SK-N-MC (cell line): ENCODE measurements around the gene TSPAN32.

Experiments used
- DNase-seq: peaks from one replicate; pipeline ENCODE4 v3.0.0-alpha.2; 2011; ENCODE audit warnings: low read depth, low spot score
- H3K27ac ChIP-seq: fragments of 200-600 bp; sonication (generic); 2 replicates; pipeline ENCODE4 v1.5.1; 2016; ENCODE audit warnings: mixed run types
- H3K36me3 ChIP-seq: fragments of 200-600 bp; sonication (generic); 2 replicates; pipeline ENCODE4 v1.6.1; 2017; ENCODE audit warnings: antibody characterized with exemption, low read length, mixed read lengths; ENCODE audit not compliant: insufficient read depth
- H3K4me3 ChIP-seq: fragments of 200-600 bp; sonication (generic); 2 replicates; pipeline ENCODE4 v1.5.1; 2016
- H3K9ac ChIP-seq: fragments of 200-600 bp; sonication (generic); 2 replicates; pipeline ENCODE4 v1.8.0; 2017; ENCODE audit warnings: mixed run types, mixed read lengths; ENCODE audit not compliant: insufficient read length
- H3K9me3 ChIP-seq: fragments of 200-600 bp; sonication (generic); 2 replicates; pipeline ENCODE4 v1.6.1; 2017; ENCODE audit warnings: low read depth, mild to moderate bottlenecking, antibody characterized with exemption, low read length, moderate library complexity, mixed read lengths
- EZH2 ChIP-seq: fragments of 200-600 bp; sonication (generic); IDR thresholded peaks from one replicate; pipeline ENCODE4 v1.6.1; 2017; ENCODE audit warnings: antibody characterized with exemption
- FOXP2 ChIP-seq: optimal IDR thresholded peaks from 2 replicates; pipeline ENCODE3; 2011; ENCODE audit warnings: mild to moderate bottlenecking, moderate library complexity; ENCODE audit not compliant: insufficient read depth; ENCODE audit errors: extremely low read length, control extremely low read depth
- POLR2AphosphoS5 ChIP-seq: IDR thresholded peaks from 2 replicates; pipeline ENCODE4 v1.6.1; 2012; ENCODE audit warnings: mild to moderate bottlenecking, low read depth, low read length, borderline replicate concordance

TSPAN32 gene

DNA sequence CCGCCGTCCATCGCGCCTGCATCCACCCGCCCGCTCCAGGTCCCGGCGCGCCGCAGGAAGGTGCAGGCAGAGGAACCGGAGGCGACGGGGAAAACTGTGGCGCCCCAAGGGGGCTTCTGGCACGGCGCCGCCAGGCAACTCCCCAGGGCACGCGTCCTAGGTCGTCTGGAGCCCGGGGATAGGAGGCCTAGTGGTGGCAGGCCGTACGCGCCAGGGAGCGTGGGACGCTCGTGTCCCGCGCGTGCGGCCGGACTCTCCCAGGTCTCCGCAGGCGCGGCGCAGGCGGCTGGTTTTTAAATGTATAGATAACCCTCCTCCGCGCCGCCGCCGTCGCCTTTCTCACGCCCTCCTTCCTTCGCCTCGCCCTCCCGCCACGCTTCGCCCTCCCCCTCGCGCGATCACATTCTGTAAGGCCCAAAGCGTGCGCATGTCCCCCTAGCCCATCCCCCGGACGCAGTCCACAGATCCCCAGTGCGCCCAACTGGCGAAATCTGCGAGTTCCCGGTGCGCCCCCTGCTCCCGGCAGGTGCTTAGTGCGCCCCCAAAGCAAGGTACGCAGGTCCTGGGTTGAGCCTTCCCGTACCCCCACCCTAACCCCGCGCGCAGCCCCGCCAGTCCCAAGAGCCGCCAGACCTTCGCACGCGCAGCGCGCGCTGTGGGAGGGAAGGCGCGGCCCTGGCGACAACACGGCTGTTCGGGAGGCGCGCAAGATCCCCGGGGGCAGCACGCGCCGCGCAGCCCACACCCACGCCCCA, 31.3 kb upstream of the TSPAN32 start, which contains the start of gene ASCL2:
Gene ASCL2, minus strand, starts transcription at position 267 of the 755 bp plus-strand sequence. Its CDS starts 256 bp downstream, at position 11.
- no peaks in the 10 kb centered on the region for H3K9me3 ChIP-seq
- no peak within 1 kb of the TSS for H3K4me3 ChIP-seq
- TF ChIP-seq POLR2AphosphoS5 (no peak), EZH2 (no peak), FOXP2 (no peak)
- no peak for DNase-seq
- H3K36me3 ChIP-seq = no peaks in the 10 kb centered on the region
- no peak within 1 kb of the TSS for H3K9ac ChIP-seq
- H3K27ac ChIP-seq = no peak within 1 kb of the TSS

DNA sequence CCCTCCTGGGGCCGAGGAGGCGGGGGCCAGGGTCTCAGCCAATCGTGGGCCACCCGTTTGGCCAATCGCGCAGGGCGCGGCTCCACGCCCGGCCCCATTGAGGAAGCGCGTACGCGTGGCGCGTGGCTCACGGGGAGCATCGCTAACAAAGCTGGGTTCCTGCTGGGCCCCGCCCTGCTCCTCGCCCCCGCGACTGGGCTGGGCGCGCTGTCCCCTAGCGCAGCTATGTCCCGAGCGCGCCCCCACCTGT, 30.8 kb upstream of the TSPAN32 start:
- no peak for TF ChIP-seq POLR2AphosphoS5
- TF ChIP-seq EZH2 = no peak
- TF ChIP-seq FOXP2 = no peak
- no peaks in the 10 kb centered on the region for H3K36me3 ChIP-seq
- H3K9ac ChIP-seq = no peak overlapping the region
- DNase-seq = no peak
- no peak overlapping the region for H3K27ac ChIP-seq
- no peaks in the 10 kb centered on the region for H3K9me3 ChIP-seq
- H3K4me3 ChIP-seq = no peak overlapping the region

DNA sequence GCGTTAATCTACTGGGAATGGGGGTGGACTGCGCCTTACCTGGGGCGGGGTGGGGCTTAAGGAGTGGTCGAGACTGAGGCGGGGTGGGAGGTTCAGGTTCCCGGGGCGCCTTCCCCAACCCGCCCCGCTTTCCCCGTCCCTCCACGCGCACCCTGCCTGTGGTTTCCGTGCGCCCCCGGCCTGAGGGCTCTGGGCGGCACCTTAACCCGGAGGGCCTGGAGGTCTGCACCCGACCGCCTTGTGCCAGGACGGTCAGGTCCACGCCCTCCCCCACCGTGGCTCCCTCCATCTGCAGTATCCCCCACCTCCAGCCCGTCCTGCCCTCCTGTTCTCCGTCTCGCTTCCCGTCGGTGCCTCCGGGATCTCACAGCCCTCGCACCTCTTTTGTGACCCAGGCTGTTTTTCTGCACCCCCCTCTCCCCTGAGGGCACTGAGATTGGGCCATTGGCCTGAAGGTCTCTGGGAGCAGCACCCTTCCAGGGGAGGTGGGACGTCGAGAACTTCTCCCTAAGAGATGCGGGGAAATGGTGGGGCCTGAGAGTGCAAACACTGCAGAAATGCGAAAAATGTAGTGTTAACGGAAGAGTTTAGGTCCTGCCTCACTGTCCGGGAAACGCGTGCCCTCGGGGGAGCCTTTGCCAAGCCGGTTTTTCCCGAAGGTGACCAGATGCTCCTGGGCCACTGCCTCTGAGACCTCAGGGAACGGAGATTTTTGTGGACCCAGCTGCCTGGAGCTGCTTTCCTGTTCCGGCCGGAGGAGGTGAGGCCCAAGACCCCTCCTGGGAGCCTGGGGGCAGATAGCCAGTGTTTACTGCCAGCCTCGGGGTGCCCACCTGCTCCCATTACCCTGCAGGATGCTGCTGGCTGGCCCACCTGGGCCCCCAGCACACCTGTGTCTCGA, 30.2 kb upstream of the TSPAN32 start:
- no peak overlapping the region for H3K4me3 ChIP-seq
- no peak overlapping the region for H3K9ac ChIP-seq
- TF ChIP-seq POLR2AphosphoS5 = no peak
- no peak for TF ChIP-seq FOXP2
- no peak for TF ChIP-seq EZH2
- DNase-seq = no peak
- H3K36me3 ChIP-seq = no peaks in the 10 kb centered on the region
- no peaks in the 10 kb centered on the region for H3K9me3 ChIP-seq
- H3K27ac ChIP-seq = no peak overlapping the region

DNA sequence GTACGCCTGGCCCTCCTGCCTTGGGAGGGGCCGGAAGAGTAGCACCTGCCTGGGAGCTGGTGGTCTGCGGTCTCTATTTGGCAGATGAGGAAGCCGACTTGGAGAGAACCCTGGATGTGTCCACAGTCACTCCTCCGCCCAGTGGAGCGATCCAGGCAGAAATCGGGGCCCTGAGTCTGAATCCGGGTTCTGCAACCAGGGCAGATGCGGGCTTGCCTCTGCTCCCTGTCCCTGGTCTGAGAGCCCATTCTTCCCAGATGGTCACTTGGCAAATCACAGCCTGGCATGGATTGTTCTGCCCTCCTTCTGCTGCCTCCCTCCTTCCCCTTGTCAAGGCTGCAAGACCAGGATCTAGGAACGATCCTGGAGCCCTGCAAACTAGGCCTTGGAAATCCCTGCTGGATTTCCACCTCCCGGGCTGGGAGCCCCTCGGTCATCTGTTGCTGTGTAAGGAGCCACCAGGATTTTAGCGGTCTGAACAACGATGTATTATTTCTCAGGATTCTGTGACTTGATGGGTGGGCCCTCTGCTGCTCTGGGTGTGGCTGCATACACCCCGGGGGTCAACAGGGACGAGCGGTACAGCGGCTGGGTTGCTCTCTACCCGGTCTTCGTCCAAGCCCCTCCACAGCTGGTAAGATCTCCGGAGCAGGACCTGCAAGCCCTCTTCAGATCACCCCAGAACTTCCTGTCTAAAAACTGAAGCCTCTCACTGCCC, 29.4 kb upstream of the TSPAN32 start:
- DNase-seq = no peak
- H3K27ac ChIP-seq = no peak overlapping the region

DNA sequence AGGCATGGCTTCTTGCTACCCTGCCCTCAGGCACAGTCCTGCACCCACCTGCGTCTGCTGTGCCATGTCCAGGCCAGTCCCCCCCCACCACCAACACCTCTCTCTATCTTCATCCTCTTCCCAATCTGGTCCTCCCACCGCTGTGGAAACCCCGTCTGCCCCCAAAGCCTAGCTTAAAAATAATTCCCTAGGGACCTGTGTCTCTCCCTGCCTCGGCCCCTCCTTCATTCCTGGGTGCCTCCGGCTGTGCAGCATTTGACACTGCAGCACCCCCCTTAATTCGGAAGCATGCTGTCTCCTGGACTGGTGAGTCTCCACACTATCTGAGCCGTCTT, 28.9 kb upstream of the TSPAN32 start:
- TF ChIP-seq EZH2 = no peak
- no peak for TF ChIP-seq FOXP2
- no peak for TF ChIP-seq POLR2AphosphoS5
- no peak overlapping the region for H3K9ac ChIP-seq

More for the DNA sequence above, 29.4 kb upstream of the TSPAN32 start:
- no peak for TF ChIP-seq EZH2
- TF ChIP-seq POLR2AphosphoS5 = no peak
- TF ChIP-seq FOXP2 = no peak
- H3K9me3 ChIP-seq = no peaks in the 10 kb centered on the region
- no peak overlapping the region for H3K9ac ChIP-seq
- H3K36me3 ChIP-seq = no peaks in the 10 kb centered on the region
- no peak overlapping the region for H3K4me3 ChIP-seq

DNA sequence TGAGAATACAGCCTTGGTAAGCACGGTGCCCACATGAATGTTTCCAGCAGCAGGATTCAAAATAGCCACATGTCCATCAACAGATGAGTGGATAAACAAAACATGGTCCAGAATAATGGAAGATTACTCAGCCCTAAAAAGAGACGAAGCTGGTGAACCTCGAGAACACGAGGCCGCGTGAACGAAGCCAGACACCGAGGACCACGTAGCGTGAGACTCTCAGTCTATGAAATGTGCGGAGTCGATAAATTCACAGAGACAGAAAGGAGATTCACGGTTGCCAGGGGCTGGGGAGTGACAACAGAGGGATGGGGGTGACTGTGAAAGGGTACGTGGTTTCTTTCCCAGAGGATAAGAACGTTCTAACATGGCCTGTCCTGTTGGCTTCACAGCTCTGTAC, 28.5 kb upstream of the TSPAN32 start:
- TF ChIP-seq POLR2AphosphoS5 (no peak), FOXP2 (no peak), EZH2 (no peak)
- no peak overlapping the region for H3K9ac ChIP-seq
- no peak overlapping the region for H3K27ac ChIP-seq
- no peak for DNase-seq
- no peaks in the 10 kb centered on the region for H3K9me3 ChIP-seq
- H3K36me3 ChIP-seq = no peaks in the 10 kb centered on the region
- no peak overlapping the region for H3K4me3 ChIP-seq

More for the DNA sequence above, 28.9 kb upstream of the TSPAN32 start:
- Histone ChIP-seq H3K27ac (no peak overlapping the region), H3K4me3 (no peak overlapping the region), H3K36me3 (no peaks in the 10 kb centered on the region), H3K9me3 (no peaks in the 10 kb centered on the region)
- no peak for DNase-seq

DNA sequence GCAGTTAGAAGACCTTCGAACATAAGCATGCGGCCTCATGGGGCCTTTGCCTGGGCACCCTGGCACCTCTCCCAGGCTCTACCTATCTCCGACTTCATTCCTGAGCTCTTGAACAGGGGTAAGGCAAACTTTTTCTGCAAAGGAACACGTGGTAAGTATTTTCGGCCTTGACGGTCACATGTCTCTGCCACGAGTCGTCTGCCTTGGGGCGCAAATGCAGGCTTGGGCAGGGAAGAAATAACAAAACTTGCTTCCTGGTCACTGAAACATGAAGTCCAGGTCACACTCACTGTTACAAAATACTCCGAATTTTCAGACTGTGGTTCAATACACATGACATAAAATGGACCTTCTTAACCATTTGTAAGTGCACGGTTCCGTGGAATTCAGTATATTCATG, 28.0 kb upstream of the TSPAN32 start:
- no peak for DNase-seq
- no peak overlapping the region for H3K4me3 ChIP-seq
- H3K36me3 ChIP-seq = no peaks in the 10 kb centered on the region
- no peak overlapping the region for H3K27ac ChIP-seq
- H3K9me3 ChIP-seq = no peaks in the 10 kb centered on the region
- H3K9ac ChIP-seq = no peak overlapping the region
- TF ChIP-seq FOXP2 = no peak
- TF ChIP-seq POLR2AphosphoS5 = no peak
- no peak for TF ChIP-seq EZH2

DNA sequence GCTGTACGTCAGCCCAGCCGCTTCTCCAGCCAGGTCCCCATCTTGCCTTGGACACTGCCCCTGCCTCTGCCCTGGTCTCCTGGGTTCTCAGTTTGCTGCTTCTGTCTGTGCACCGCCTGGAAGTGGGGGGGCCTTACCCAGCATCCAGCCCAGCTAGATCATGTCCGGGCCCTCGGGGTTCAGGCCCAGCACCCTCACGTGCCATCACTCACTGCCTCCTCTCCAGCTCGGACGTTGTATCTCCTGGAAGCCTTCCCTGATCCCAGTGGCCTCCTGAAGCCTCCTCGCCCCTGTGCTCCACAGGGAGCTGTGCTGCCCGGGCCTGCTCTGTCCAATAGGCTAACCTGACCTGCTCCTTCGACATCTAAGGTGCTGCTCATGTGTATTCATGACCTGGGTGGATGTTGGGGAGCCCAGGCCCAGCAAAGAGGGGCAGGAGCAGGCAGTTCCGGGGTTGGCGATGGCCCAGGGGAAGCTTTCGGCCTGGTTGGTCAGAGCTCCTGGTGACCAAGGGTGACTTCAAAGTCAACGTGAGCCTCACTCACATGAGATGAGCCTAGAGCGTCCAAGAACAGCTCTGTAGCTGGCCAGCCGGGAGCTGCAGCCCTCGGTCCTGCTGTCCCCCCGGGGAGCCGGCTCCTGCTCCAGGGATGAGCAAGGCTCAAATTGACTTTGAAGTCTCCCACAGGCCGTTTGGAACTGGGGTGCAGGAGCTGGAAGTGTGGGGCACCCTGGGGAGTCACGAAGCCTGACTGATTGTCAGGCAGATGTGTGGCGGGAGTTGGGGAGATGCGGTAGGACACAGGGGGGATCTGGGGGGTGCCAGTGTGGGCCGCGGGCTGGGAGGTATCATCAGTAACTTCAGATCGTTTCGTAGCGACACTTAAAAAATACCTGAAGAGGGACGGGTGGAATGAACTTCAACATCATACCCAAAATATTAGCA, 26.2 kb upstream of the TSPAN32 start:
- DNase-seq = no peak
- no peaks in the 10 kb centered on the region for H3K36me3 ChIP-seq
- no peak overlapping the region for H3K9ac ChIP-seq
- no peak overlapping the region for H3K4me3 ChIP-seq
- TF ChIP-seq FOXP2 (no peak), EZH2 (no peak), POLR2AphosphoS5 (no peak)
- H3K9me3 ChIP-seq = no peaks in the 10 kb centered on the region
- no peak overlapping the region for H3K27ac ChIP-seq
